ENCODE data around the gene POLR2A. TPM values are rescaled to one million over a fixed set of nuclear protein-coding genes. Genes with fewer than 3 reads are reported as not detected.

POLR2A gene
- total and polyA plus RNA-seq, 10 of the 15 experiments (the other 5 are each of a cell fraction or from before 2014, with no cell fraction given) = 1.7 to 121 (median 33.4) TPM

- TF ChIP-seq IKZF2 (IDR thresholded peaks at IDR 0.05) (0 out of 4 replicates have a peak, but pooled peaks have one; percentile 21 to 46), IRF4 (IDR thresholded peaks at IDR 0.05; ENCODE audit: low read depth, low read length) (no peak), POLR2AphosphoS5 (IDR thresholded peaks at IDR 0.05; ENCODE audit: low read length) (peak; percentile 39; the same call in 1 of the 2 replicates), MTA3 (IDR thresholded peaks at IDR 0.05; ENCODE audit: borderline replicate concordance, low read length) (no peak), WRNIP1 (IDR thresholded peaks at IDR 0.05; ENCODE audit: borderline replicate concordance, low read depth, low read length) (no peak), ELK1 (IDR thresholded peaks at IDR 0.05; ENCODE audit: low read depth, low read length) (no peak), CREB1 (IDR thresholded peaks at IDR 0.05; ENCODE audit: low read depth) (no peak), YY1 (IDR thresholded peaks at IDR 0.05; ENCODE audit: low read depth, low read length) (peak; percentile 16; the same call in 1 of the 2 replicates), DPF2 (IDR thresholded peaks at IDR 0.05) (0 out of 2 replicates have a peak, but pooled peaks have one; percentile 28), RCOR1 (conservative IDR thresholded peaks at IDR 0.05; ENCODE audit: low read depth, low read length) (no peak), POLR2A (IDR thresholded peaks at IDR 0.05; ENCODE audit: low read depth, low read length) (no peak), CHD1 (IDR thresholded peaks at IDR 0.05; ENCODE audit: low read depth, low read length) (no peak), HCFC1 (IDR thresholded peaks at IDR 0.05; ENCODE audit: low read length) (peak; percentile 27; the same call in 1 of the 2 replicates), BACH1 (IDR thresholded peaks at IDR 0.05; ENCODE audit: borderline replicate concordance) (0 out of 2 replicates have a peak, but pooled peaks have one; percentile 3), PAX5 (IDR thresholded peaks at IDR 0.05; ENCODE audit: borderline replicate concordance, low read depth, low read length) (no peak), SKIL (IDR thresholded peaks at IDR 0.05; ENCODE audit: low read depth, poor library complexity, severe bottlenecking) (no peak)
- TF ChIP-seq, protein P1, sequence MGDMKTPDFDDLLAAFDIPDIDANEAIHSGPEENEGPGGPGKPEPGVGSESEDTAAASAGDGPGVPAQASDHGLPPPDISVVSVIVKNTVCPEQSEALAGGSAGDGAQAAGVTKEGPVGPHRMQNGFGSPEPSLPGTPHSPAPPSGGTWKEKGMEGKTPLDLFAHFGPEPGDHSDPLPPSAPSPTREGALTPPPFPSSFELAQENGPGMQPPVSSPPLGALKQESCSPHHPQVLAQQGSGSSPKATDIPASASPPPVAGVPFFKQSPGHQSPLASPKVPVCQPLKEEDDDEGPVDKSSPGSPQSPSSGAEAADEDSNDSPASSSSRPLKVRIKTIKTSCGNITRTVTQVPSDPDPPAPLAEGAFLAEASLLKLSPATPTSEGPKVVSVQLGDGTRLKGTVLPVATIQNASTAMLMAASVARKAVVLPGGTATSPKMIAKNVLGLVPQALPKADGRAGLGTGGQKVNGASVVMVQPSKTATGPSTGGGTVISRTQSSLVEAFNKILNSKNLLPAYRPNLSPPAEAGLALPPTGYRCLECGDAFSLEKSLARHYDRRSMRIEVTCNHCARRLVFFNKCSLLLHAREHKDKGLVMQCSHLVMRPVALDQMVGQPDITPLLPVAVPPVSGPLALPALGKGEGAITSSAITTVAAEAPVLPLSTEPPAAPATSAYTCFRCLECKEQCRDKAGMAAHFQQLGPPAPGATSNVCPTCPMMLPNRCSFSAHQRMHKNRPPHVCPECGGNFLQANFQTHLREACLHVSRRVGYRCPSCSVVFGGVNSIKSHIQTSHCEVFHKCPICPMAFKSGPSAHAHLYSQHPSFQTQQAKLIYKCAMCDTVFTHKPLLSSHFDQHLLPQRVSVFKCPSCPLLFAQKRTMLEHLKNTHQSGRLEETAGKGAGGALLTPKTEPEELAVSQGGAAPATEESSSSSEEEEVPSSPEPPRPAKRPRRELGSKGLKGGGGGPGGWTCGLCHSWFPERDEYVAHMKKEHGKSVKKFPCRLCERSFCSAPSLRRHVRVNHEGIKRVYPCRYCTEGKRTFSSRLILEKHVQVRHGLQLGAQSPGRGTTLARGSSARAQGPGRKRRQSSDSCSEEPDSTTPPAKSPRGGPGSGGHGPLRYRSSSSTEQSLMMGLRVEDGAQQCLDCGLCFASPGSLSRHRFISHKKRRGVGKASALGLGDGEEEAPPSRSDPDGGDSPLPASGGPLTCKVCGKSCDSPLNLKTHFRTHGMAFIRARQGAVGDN (IDR thresholded peaks at IDR 0.05) = no peak
- TF ChIP-seq, protein P2, sequence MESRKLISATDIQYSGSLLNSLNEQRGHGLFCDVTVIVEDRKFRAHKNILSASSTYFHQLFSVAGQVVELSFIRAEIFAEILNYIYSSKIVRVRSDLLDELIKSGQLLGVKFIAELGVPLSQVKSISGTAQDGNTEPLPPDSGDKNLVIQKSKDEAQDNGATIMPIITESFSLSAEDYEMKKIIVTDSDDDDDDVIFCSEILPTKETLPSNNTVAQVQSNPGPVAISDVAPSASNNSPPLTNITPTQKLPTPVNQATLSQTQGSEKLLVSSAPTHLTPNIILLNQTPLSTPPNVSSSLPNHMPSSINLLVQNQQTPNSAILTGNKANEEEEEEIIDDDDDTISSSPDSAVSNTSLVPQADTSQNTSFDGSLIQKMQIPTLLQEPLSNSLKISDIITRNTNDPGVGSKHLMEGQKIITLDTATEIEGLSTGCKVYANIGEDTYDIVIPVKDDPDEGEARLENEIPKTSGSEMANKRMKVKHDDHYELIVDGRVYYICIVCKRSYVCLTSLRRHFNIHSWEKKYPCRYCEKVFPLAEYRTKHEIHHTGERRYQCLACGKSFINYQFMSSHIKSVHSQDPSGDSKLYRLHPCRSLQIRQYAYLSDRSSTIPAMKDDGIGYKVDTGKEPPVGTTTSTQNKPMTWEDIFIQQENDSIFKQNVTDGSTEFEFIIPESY (IDR thresholded peaks at IDR 0.05) = no peak
- TF ChIP-seq, protein P3, sequence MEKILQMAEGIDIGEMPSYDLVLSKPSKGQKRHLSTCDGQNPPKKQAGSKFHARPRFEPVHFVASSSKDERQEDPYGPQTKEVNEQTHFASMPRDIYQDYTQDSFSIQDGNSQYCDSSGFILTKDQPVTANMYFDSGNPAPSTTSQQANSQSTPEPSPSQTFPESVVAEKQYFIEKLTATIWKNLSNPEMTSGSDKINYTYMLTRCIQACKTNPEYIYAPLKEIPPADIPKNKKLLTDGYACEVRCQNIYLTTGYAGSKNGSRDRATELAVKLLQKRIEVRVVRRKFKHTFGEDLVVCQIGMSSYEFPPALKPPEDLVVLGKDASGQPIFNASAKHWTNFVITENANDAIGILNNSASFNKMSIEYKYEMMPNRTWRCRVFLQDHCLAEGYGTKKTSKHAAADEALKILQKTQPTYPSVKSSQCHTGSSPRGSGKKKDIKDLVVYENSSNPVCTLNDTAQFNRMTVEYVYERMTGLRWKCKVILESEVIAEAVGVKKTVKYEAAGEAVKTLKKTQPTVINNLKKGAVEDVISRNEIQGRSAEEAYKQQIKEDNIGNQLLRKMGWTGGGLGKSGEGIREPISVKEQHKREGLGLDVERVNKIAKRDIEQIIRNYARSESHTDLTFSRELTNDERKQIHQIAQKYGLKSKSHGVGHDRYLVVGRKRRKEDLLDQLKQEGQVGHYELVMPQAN (conservative IDR thresholded peaks at IDR 0.05) = peak; percentile 61
Observed at GRCh38 chr17:7435676-7436555, 48.2 kb upstream of the POLR2A start (continued).

Data from GM12878 (cell line).